Embryonic facial prominence (tissue), 1 donor: ENCODE measurements around the gene NEU4.
"Not testable (repeated sequence)": the region's sequence is repeated elsewhere in the genome, so short reads cannot be mapped to it uniquely, and the experiment has no call there.

ENCODE experiments used
- DNase-seq: peaks from one replicate; pipeline ENCODE4 v3.0.0-alpha.2; 2016; ENCODE audit errors: extremely low spot score

Gene NEU4

DNA sequence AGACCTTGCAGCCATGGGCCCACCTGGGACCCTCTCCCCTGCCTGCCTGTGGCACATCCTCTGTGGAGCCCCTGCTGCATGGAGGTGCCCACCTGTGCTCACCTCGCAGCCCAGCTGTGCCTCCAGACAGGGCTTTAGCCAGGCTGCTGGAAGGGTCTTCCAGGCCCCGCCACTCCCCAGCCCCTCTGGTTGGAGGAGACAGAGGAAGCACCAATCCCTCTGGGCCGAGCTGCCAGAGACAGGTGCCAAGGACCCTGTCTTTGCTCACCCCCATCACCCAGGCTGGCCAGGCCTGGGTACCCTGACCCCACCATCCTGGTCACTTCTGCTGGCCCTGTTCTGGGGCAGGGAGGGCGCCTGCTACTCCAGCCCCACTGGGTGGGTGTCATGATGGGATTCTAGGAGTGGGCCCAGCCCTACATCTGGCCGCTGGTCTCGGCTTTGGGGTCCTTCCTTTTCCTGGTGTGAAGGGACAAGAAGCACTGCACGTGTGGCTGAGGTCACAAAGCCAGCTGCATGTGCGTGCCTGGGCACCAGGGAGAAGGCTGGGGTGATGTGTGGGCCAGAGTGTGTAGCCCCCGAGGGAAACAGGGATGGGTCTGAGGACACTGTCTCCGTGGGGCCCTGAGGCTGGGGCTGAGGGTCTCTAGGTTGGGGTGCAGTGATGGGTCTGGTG is 9.3 kb upstream of the NEU4 start:
- no peak for DNase-seq

- DNase-seq = not testable (repeated sequence)
These were observed 8.6 kb upstream of the NEU4 start for GRCh38 chr2:241800198-241800903.

DNA sequence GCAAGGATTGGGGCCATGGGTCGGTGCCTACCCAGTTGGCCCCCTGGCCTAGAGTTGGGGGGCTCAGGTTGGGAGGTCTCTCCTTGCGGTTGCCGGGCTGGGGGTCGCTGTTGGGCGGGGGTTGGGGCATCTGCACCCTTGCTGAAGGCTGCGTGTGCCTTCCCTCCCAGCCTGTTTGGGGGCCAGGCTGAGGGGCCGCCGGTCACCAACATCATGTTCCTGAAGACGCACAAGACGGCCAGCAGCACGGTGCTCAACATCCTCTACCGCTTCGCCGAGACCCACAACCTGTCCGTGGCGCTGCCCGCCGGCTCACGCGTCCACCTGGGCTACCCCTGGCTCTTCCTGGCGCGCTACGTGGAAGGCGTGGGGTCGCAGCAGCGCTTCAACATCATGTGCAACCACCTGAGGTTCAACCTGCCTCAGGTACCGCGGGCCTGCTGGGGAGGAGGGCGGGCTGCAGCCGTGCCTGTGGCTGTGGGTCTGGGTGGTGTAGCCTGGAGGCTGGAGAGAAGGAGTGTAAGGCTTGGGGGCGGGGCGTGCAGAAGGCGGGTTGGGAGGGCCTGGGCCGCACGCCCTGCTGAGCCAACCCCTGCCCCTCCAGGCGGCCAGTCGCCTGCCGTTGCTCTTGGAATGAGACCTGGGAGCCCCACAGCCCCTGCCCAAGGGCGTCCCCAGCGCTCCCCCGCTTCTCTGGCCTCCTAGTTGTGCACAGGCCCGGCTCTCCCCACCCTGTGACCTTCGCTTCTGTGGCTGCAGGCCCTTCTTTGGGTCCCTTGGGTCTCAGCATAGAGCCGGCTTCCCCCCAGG is 7.2 kb upstream of the NEU4 start:
- DNase-seq = no peak

- DNase-seq = no peak
These were observed 6.3 kb upstream of the NEU4 start for GRCh38 chr2:241802421-241803318.

DNA sequence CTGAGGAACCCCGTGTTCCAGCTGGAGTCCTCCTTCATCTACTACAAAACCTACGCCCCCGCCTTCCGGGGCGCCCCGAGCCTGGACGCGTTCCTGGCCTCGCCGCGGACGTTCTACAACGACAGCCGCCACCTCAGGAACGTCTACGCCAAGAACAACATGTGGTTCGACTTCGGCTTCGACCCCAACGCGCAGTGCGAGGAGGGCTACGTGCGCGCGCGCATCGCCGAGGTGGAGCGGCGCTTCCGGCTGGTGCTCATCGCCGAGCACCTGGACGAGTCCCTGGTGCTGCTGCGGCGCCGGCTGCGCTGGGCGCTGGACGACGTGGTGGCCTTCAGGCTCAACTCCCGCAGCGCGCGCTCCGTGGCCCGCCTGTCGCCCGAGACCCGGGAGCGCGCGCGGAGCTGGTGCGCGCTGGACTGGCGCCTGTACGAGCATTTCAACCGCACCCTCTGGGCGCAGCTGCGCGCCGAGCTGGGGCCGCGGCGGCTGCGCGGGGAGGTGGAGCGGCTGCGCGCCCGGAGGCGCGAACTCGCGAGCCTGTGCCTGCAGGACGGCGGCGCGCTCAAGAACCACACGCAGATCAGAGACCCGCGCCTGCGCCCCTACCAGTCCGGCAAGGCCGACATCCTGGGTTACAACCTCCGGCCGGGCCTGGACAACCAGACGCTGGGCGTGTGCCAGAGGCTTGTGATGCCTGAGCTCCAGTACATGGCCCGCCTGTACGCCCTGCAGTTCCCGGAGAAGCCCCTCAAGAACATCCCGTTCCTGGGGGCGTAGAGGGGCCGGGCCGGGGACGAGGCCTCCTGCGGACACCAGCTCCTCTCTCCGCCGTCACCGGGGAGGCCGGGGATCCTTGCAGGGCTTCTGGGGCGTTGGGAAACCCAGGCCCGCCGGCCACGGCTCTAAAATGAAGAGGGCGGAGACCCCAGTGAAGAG is 5.3 kb upstream of the NEU4 start:
- no peak for DNase-seq

DNA sequence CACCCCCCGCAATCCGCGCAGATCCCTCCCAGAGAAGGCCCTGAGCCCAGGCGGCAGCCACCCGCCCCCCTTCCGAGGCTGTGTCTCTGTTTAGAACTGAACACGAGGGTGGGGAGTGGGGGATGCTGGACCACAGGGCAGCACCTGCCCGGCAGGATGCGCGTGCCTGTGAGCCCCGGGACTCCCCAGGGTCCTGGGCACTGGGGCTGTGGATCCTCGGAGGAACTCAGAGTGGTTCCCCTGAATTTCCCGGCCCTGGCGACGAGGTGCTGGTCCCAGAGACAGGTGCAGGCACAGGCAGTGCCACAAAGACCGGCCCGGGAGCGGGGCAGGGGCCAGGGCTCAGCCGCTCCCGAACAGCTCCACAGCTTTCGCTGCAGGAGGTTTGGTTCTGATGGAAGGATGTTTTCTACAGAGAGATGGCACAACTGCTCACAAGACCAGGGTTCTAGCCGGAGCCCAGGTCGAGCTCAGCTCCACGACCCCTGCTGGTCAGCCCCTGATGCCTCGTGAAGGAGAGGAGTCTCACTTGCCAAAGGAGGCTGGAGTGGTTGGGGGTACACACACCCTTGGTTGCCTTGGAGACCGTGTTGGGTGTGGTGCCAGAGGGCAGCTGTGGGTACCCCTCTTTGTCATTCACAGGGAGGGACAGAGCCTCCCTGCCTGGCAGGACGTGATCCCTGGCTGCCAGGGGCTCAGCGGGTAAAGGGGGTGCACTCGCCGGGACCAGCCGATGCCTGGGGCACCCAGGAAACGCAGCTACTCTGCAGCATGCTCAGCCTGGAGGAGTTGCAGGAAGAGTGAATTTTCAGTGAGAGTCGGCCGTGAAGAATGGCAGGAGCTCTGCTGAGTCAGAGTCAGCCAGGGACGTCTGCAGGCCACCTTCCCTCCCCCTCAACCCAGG is 4.4 kb upstream of the NEU4 start:
- DNase-seq = no peak

DNA sequence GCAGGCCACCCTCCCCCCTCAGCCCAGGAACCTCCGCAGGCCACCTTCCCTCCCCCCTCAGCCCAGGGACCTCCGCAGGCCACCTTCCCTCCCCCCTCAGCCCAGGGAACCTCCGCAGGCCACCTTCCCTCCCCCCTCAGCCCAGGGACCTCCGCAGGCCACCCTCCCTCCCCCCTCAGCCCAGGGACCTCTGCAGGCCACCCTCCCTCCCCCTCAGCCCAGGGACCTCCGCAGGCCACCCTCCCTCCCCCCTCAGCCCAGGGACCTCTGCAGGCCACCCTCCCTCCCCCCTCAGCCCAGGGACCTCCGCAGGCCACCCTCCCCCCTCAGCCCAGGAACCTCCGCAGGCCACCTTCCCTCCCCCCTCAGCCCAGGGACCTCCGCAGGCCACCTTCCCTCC is 2.8 kb upstream of the NEU4 start:
- DNase-seq = not testable (repeated sequence)

DNA sequence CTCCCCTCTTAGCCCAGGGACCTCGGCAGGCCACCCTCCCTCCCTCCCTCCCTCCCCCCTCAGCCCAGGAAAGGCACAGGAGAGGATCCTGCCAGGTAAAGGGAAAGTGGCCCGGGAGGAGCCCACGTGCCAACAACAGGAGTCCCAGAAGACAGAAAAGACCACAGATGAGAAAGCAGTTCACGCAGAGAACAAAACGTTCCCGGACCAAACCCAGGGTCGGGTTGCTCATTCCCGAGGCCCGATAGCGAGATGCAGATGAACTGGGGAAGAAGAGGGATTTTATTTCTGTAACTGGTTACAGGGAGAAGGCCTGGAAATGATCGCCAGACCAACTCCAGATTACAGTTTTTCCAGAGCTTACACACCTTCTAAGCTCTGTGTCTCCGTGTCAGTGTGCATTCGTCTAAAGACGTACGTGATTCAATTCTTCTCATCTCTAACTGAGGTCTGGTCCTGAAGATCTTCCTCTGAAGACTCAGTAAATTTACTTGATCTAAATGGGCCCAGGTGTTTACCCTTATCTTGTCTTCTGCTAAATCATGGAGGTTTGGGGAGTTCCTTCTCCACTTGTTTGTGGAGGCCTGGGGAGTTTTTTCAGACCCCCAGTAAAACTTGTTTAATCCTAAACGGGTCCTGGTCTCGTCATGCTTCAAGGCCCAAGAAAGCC is 807 bp upstream of the NEU4 start:
- no peak for DNase-seq

- DNase-seq = no peak
These were observed 652 bp downstream of the NEU4 start for GRCh38 chr2:241809383-241810306.

DNA sequence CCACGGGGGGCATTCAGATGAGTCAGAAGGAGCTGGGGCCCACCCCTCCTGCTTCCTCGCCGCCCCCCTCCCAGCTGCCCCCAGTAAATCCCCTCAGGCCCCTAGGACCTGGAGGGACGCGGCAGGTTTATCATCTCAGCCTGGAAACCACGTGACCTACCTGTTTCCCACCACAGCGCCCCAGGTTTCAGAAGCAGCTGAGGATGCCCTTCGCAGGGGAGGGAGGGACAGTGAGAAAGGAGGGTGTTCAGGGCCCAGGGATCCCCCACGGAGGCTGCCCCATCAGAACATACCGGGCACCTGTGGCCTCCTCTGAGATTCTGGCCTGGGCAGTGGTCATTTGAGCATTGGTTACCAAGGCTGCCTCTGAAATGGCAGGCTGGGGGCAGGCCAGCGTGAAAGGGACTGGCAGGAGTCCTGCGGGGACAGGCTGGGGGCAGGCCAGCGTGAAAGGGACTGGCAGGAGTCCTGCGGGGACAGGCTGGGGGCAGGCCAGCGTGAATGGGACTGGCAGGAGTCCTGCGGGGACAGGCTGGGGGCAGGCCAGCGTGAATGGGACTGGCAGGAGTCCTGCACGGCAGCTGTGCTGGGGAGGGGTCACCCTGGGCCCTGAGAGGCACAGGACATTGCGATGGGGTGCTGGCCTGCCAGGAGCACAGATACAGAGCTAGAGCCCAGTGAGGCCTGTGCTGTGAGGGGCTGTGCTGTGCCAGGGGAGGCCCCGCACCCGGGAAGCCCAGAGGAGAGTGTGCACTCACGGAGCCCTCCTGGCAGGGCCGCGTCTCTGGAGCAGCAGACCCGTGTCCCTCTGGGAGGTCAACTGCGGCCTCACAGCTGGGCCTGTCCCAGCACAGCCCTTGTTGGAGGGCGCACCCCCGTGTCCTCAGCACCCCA is 1.6 kb downstream of the NEU4 start:
- DNase-seq = no peak

- no peak for DNase-seq
These were observed 2.4 kb downstream of the NEU4 start for GRCh38 chr2:241811201-241811951.

- no peak for DNase-seq
These were observed 3.1 kb downstream of the NEU4 start for GRCh38 chr2:241811952-241812729.

DNA sequence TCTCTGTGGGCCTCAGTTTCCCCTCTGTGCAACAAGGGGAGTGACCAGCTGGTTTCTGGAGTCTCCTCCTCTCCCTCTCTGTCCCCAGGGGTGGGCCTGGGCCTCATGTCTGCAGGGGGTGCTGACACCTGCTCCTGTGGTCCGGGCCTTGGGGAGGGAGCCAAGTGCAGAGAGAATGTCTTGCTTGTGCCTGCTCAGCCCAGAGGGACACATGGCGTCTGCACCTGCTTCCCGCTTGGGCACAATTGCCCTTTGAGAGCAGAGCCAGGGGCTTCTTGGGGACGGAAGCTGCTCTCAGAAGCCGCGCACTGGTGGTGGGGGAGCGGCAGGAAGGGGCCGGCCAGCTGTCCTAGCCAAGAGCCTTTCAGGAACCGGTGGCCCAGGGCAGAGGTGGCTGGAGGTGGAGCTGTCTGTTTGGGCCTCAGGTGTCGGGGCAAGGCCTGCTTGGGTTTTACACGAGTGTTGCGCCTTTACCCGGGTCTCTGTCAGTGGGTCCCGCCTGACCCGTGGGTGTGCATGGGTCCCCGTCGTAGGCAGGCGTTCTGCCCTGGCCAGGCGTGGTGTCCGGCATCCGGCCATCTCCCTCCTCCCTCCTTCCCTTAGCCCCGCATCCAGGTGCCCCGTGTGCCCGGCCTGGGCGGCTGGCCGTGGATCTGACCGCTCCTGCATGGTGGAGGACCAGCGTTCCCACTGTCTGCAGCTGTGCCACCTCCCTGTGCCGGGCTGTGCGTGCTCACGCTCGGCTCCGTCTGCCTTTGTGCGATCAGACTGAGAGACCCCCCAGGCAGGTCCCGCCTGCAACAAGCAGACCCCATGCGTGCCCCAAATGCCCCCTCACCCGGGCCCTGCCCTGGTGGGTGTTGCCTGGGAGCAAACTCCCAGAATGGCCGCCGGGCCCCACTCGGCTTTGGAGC is 4.0 kb downstream of the NEU4 start:
- no peak for DNase-seq
